Stomach smooth muscle (tissue), 2 donors: Measurements from ENCODE around the gene HELZ.

ENCODE experiments used
- H3K27ac ChIP-seq: one replicate; pipeline ENCODE4 v1.7.0; 2013; ENCODE audit warnings: mild to moderate bottlenecking, low read length, inconsistent platforms
- H3K27me3 ChIP-seq, 2 donors: one replicate each; pipeline ENCODE4 v1.7.0; 2013; ENCODE audit warnings: low read length in 2 of 2; ENCODE audit not compliant: insufficient read depth in 2 of 2, control insufficient read depth in 1 of 2
- H3K36me3 ChIP-seq, 2 donors: one replicate each; pipeline ENCODE4 v1.7.0; 2013; ENCODE audit warnings: low read length in 2 of 2; ENCODE audit not compliant: control insufficient read depth in 2 of 2, insufficient read depth in 2 of 2
- H3K4me1 ChIP-seq: one replicate; pipeline ENCODE4 v1.7.0; 2013; ENCODE audit warnings: low read length; ENCODE audit not compliant: control insufficient read depth, insufficient read depth
- H3K4me3 ChIP-seq, 2 donors: one replicate each; pipeline ENCODE4 v1.7.0; 2013; ENCODE audit warnings: low read length in 2 of 2
- H3K9ac ChIP-seq, 2 donors: one replicate each; pipeline ENCODE4 v1.7.0; 2013; ENCODE audit warnings: low read length in 2 of 2, mild to moderate bottlenecking in 1 of 2
- H3K9me3 ChIP-seq, 2 donors: one replicate each; pipeline ENCODE4 v1.7.0; 2013; ENCODE audit warnings: low read length in 2 of 2; ENCODE audit not compliant: control insufficient read depth in 2 of 2
- donor health status: healthy.
- donor health status: Pancreatic carcinoma.

Gene HELZ

DNA sequence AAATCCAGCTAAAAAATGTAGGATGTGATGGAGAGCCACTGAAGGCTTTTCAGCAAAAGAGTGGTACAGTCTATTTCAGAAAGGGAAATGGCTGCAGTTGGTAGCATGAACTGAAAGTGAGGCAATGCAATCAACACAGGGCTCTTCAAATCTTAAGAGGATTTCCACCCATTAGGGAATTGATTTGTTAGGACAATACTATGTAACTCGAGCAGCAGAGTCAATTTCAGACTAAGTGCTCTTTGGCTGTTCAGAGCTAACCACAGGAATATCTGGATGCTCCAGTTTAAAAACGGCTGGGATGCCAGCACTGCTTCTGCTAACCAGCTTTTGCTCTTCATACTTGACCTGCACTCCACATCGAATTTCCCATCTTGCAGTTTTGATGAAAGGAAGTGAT, 176.0 kb downstream of the HELZ start:
- H3K4me3 ChIP-seq: no peak overlapping the region
- no peak overlapping the region for H3K27ac ChIP-seq
- H3K36me3 ChIP-seq: peaks cover 0 to 4% of the 10 kb centered on the region in 2 donors
- H3K9ac ChIP-seq: no peak overlapping the region
- no peaks in the 10 kb centered on the region for H3K27me3 ChIP-seq
- H3K9me3 ChIP-seq: no peaks in the 10 kb centered on the region
- H3K4me1 ChIP-seq: no peaks in the 10 kb centered on the region

DNA sequence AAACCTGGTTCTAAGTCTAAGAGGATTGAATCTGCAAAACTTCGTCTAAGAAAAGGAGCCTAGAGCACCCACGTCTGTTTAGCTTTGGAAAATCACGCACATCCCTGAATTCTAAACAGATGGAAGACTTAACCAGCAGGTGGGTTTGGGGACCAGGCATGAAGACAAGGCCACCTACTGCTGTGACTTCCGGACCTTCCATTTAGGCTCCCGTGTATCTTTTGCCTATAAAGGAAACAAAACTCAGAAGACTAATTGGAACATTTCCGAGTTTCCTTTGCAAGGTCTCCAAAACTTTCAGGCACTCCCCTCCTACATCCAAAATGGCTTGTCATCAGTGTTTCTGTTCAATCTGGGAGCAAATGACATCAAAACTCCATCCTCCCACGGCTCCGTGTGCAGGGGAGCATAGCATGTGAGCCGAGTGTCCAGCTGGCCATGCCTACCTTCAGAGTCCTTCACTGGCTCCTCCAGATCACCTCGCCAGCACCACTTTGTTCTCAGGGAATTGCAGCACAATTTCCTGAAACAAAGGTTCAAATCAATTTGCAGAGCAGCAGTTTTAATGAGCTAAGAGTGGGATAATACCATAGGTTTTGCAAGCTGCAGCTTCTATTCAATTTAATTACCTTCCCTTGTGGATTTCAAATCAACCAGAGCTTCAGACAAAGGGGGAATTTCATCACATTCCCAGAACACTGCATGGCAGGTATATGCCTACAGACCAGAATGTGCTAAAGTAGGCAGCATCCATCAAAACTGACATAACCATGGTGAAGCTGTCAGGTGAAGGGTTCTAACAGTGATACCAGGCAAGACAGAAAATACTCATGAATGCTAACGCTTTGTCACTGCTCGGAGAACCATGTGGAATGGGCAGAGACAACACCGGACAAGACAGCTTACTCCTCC, 177.2 kb downstream of the HELZ start:
- no peaks in the 10 kb centered on the region for H3K4me1 ChIP-seq
- H3K27ac ChIP-seq: no peak overlapping the region
- H3K4me3 ChIP-seq: no peak overlapping the region
- no peaks in the 10 kb centered on the region for H3K27me3 ChIP-seq
- H3K9me3 ChIP-seq: no peaks in the 10 kb centered on the region
- H3K36me3 ChIP-seq: peaks cover 0 to 2% of the 10 kb centered on the region in 2 donors
- H3K9ac ChIP-seq: no peak overlapping the region

DNA sequence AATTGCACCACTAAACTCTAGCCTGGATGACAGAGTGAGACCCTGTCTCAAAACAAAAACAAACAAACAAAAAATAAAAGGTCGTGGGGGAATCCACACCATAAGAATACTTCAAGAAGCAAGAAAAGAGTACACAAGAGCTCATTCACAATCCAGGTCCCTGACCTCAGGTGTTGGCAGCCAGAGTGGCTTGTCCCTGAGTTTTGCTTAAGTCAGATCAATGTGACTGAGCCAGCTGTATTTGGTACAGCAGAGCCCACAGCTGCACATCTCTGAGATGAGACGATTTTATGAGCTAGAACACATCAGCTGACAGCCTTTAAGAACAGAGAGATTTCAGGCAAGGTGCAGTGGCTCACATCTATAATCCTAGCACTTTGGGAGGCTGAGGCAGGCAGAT, 178.3 kb downstream of the HELZ start:
- H3K27ac ChIP-seq: no peak overlapping the region
- no peaks in the 10 kb centered on the region for H3K4me1 ChIP-seq

DNA sequence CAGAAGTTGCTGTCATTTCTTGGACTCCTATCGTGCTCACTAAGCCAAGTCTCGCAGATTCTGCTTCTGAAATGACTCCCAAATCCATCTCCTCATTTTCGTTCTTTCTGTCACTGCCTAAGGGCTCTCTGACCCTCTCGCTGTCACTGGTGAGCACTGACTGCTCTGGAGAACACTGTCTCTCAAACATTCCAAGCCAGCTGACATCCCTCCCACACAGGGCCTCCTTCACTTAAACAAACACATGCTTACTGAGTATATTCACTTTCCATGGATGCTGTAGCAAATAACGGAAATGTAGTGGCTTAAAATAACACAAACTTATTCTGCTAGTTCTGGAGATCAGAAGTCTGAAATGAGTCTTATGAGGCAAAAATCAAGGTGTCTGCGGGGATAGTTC, 181.9 kb downstream of the HELZ start:
- Histone ChIP-seq H3K4me1 (no peaks in the 10 kb centered on the region), H3K9me3 (no peaks in the 10 kb centered on the region), H3K9ac (no peak overlapping the region), H3K36me3 (peaks cover 0 to 2% of the 10 kb centered on the region in 2 donors), H3K27ac (no peak overlapping the region), H3K27me3 (no peaks in the 10 kb centered on the region), H3K4me3 (no peak overlapping the region)

More for the DNA sequence above, 178.3 kb downstream of the HELZ start:
- Histone ChIP-seq H3K4me3 (no peak overlapping the region), H3K27me3 (no peaks in the 10 kb centered on the region), H3K9ac (no peak overlapping the region), H3K9me3 (no peaks in the 10 kb centered on the region), H3K36me3 (peaks cover 0 to 2% of the 10 kb centered on the region in 2 donors)

DNA sequence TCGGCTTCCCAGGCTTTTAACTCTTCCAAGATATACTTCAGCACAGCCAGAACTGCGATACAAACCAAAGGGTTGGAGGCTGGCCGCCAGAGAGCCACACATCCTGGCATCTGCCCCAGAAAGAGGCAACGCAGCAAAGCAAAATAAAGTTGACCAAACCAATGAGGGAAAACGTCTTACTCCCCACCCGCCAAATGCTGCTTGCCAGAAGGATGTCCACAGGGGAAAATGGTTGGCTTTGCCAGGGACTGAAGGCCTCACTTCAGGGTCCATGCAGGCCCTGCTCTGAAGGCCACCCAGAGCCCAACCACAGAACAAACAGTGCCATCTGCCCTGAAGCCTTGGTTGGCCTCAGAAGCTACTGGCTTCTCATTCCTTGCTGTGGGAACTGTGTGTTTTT, 185.6 kb downstream of the HELZ start:
- Histone ChIP-seq H3K9me3 (no peaks in the 10 kb centered on the region), H3K27me3 (no peaks in the 10 kb centered on the region), H3K4me1 (no peaks in the 10 kb centered on the region), H3K9ac (no peak overlapping the region), H3K27ac (no peak overlapping the region), H3K4me3 (no peak overlapping the region), H3K36me3 (peaks cover 0 to 2% of the 10 kb centered on the region in 2 donors)

DNA sequence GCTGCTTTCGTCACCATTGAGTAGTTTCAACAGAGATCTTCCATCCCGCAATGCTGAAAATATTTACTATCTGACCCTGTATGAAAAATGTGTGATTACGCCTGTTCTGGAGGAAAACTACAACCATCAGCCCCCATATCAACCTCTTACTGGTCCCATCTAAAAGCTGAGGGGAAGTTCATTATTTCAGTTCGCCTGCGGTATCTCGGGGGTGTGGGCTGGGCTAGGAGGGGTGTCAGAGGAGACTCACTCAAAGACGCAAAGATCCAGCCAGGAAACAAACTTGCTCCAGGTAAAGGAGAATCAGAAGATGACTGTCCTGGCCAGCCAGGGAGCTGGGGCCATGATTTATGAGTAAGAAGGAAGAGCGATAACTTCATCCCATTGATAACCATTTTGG, 187.0 kb downstream of the HELZ start:
- Histone ChIP-seq H3K27me3 (no peaks in the 10 kb centered on the region), H3K27ac (no peak overlapping the region), H3K4me3 (no peak overlapping the region), H3K4me1 (no peaks in the 10 kb centered on the region), H3K9ac (no peak overlapping the region), H3K36me3 (peaks cover 0 to under 1% of the 10 kb centered on the region in 2 donors), H3K9me3 (no peaks in the 10 kb centered on the region)

DNA sequence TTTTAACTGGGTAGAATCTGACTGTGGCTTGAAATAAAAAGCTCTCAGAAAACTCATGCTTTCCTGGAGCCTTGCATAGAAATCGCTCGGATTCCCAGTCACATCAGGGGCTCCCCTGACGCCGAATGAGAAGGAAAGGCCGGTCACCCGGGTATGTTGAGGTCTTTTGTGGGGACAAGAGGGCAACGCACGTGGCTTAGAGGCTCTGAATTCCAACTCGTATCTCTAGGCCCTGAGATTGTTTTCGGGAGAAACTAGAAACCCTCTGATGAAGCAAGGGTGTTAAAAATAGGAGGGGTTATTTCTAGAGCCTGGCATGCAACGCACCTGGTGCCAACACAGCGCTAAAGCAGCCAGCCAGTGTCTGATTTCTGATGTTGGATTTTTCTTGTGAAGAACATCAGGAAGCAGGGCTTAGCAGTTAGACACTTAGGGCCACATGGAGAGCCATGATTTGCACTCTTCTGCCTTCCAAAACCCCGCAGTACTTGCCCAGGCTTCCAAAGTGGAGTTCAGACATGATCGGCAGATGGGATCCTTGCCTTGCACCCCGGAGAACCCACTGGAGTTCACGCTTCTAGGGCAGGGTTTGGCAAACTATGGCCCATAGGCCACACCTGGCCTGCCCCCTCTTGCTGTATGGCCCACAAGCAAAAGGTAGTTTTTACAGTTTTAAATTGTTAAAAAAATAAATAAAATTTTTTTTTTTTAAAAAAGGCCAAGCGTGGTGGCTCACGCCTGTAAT, 188.1 kb downstream of the HELZ start:
- Histone ChIP-seq H3K4me3 (no peak overlapping the region), H3K27me3 (no peaks in the 10 kb centered on the region), H3K36me3 (no peaks in the 10 kb centered on the region), H3K4me1 (no peaks in the 10 kb centered on the region), H3K9me3 (no peaks in the 10 kb centered on the region), H3K27ac (no peak overlapping the region), H3K9ac (no peak overlapping the region)

DNA sequence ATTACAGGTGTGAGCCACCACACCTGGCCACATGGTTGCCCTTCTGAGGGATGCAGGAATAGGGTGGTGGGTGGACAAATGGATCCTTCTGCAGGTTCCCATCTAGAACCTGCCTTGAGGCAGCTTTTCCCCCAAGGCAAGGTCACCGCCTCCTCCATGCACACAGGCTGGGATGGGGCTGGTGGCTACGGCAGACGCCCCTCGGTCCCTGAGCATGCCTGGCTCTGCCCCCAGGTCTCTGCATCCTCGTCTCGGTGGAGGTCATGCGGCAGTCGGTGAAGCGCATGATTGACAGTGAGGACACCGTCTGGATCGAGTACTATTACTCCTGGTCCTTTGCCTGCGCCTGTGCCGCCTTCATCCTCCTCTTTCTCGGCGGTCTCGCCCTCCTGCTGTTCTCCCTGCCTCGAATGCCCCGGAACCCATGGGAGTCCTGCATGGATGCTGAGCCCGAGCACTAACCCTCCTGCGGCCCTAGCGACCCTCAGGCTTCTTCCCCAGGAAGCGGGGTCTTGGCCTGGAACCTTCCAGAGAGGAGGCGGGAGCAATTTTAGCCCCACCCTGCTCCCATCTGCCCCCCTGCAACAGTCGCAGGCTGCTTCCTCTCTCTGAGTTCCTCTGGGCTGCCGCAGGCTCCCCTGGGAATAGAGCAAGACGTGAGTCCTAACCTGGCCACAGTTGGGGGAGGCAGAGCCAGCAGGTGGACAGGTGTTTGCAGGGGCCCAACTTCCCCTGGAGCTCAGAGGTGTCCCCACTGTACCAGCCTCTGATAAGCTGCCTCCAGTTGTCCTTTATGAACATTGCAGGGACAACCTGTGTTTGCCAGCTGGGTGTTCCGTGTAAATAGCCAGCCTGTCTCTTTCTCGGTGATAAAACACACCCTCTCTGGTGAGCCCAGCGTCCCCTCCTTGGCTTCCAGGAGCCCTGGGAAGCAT, 188.9 kb downstream of the HELZ start:
- H3K4me3 ChIP-seq: no peak overlapping the region
- no peaks in the 10 kb centered on the region for H3K9me3 ChIP-seq
- no peaks in the 10 kb centered on the region for H3K27me3 ChIP-seq
- H3K4me1 ChIP-seq: no peaks in the 10 kb centered on the region
- no peaks in the 10 kb centered on the region for H3K36me3 ChIP-seq
- no peak overlapping the region for H3K27ac ChIP-seq
- no peak overlapping the region for H3K9ac ChIP-seq

DNA sequence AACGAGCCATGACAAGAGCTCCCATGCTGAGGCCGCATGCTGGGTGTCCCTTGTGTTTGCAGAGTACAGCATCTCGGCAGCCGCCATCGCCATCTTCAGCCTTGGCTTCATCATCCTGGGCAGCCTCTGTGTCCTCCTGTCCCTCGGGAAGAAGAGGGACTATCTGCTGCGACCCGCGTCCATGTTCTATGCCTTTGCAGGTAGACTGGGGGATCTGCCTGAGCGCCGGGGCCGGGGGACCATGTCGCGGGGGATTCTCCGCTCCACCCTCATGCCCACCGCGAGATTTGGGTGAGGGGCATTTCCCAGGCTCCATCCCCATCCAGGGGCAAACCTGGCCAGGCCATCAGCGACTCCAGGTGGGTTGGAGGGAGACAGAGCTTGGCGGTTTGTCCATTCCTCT, 190.0 kb downstream of the HELZ start:
- H3K4me1 ChIP-seq: no peaks in the 10 kb centered on the region
- H3K4me3 ChIP-seq: no peak overlapping the region
- no peaks in the 10 kb centered on the region for H3K36me3 ChIP-seq
- H3K9me3 ChIP-seq: peaks cover 0 to 1% of the 10 kb centered on the region in 2 donors
- no peak overlapping the region for H3K27ac ChIP-seq
- no peak overlapping the region for H3K9ac ChIP-seq
- H3K27me3 ChIP-seq: no peaks in the 10 kb centered on the region

DNA sequence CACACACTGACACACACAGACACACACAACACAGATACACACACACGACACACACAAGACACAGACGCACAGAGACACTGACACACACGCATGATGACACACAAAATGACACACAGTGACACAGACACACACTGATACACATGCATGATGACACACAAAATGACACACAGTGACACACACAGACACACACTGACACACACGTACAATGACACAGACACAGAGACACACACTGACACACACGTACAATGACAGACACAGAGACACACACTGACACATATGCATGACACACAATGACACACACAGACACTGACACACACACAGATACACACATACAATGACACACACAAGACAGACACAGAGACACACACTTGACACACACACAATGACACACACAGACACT, 190.4 kb downstream of the HELZ start:
- H3K27ac ChIP-seq: no peak overlapping the region
- H3K27me3 ChIP-seq: no peaks in the 10 kb centered on the region
- no peaks in the 10 kb centered on the region for H3K4me1 ChIP-seq
- H3K9ac ChIP-seq: no peak overlapping the region
- H3K9me3 ChIP-seq: peaks cover 0 to 3% of the 10 kb centered on the region in 2 donors
- H3K4me3 ChIP-seq: no peak overlapping the region
- no peaks in the 10 kb centered on the region for H3K36me3 ChIP-seq
